Liver (tissue), 9 donors: ENCODE data around the gene NOTCH4. TPM values are rescaled to one million over a fixed set of nuclear protein-coding genes. Genes with fewer than 3 reads are reported as not detected.

Experiments used
- DNase-seq: peaks from one replicate; pipeline ENCODE4 v3.0.0-alpha.2; 2017; ENCODE audit warnings: low spot score
- H3K27ac ChIP-seq, 2 donors: one replicate each; pipeline ENCODE4 v1.7.0; 2013; ENCODE audit warnings: inconsistent platforms in 2 of 2, low read length in 2 of 2, control low read depth in 1 of 2, low read depth in 1 of 2, mild to moderate bottlenecking in 1 of 2
- H3K27me3 ChIP-seq, 4 donors: one replicate each; pipeline versions ENCODE4 v1.6.1 to v1.7.0; 2013; ENCODE audit warnings: low read length in 3 of 4, inconsistent platforms in 1 of 4, mild to moderate bottlenecking in 1 of 4, moderate library complexity in 1 of 4; ENCODE audit not compliant: control insufficient read depth in 4 of 4, insufficient read depth in 4 of 4
- H3K36me3 ChIP-seq, 4 donors: one replicate each; pipeline versions ENCODE4 v1.6.1 to v1.7.0; 2013; ENCODE audit warnings: low read length in 3 of 4, mild to moderate bottlenecking in 3 of 4, low read depth in 1 of 4, moderate library complexity in 1 of 4; ENCODE audit not compliant: control insufficient read depth in 4 of 4, insufficient read depth in 3 of 4
- H3K4me1 ChIP-seq, 4 donors: one replicate each; pipeline versions ENCODE4 v1.6.1 to v1.7.0; 2013; ENCODE audit warnings: low read length in 3 of 4, mild to moderate bottlenecking in 3 of 4, moderate library complexity in 1 of 4; ENCODE audit not compliant: control insufficient read depth in 4 of 4, insufficient read depth in 4 of 4
- H3K4me3 ChIP-seq, 3 donors: one replicate each; pipeline versions ENCODE4 v1.6.1 to v1.7.0; 2013; ENCODE audit warnings: low read length in 3 of 3, control low read depth in 1 of 3, low read depth in 1 of 3, mild to moderate bottlenecking in 1 of 3
- H3K9ac ChIP-seq, 2 donors: one replicate each; pipeline ENCODE4 v1.7.0; 2013; ENCODE audit warnings: low read length in 2 of 2, mild to moderate bottlenecking in 2 of 2, moderate library complexity in 2 of 2, control low read depth in 1 of 2, low read depth in 1 of 2
- H3K9me3 ChIP-seq, 4 donors: one replicate each; pipeline versions ENCODE4 v1.6.1 to v1.7.0; 2013; ENCODE audit warnings: low read length in 3 of 4; ENCODE audit not compliant: control insufficient read depth in 4 of 4
- ATF3 ChIP-seq: IDR thresholded peaks from 2 replicates; pipeline ENCODE4 v1.6.1; 2016; ENCODE audit warnings: antibody characterized with exemption
- CTCF ChIP-seq: fragments of 150-350 bp; IDR thresholded peaks from 2 replicates; pipeline ENCODE4 v1.5.1; 2017; ENCODE audit warnings: improper control_type of control experiment, low read depth, low read length; ENCODE audit not compliant: missing input control
- EGR1 ChIP-seq, 2 donors: IDR thresholded peaks; 2 replicates each; pipeline ENCODE4 v1.6.1; 2016 to 2018; ENCODE audit warnings: antibody characterized with exemption in 2 of 2, low read depth in 2 of 2
- FOXA1 ChIP-seq: IDR thresholded peaks from 2 replicates; pipeline ENCODE4 v1.6.1; 2016; ENCODE audit warnings: antibody characterized with exemption
- FOXA2 ChIP-seq: IDR thresholded peaks from 2 replicates; pipeline ENCODE4 v1.6.1; 2016; ENCODE audit warnings: antibody characterized with exemption
- GABPA ChIP-seq, 2 donors: IDR thresholded peaks in 1 of 2; conservative IDR thresholded peaks in 1 of 2; 2 replicates each; pipeline ENCODE4 v1.6.1; 2016; ENCODE audit warnings: antibody characterized with exemption in 2 of 2, mild to moderate bottlenecking in 1 of 2, moderate library complexity in 1 of 2
- HNF4A ChIP-seq, 2 donors: conservative IDR thresholded peaks; 2 replicates each; pipeline ENCODE4 v1.6.1; 2016; ENCODE audit warnings: antibody characterized with exemption in 2 of 2, mild to moderate bottlenecking in 2 of 2
- HNF4G ChIP-seq: IDR thresholded peaks from 2 replicates; pipeline ENCODE4 v1.6.1; 2016; ENCODE audit warnings: antibody characterized with exemption
- JUND ChIP-seq, 2 donors: IDR thresholded peaks; 2 replicates each; pipeline ENCODE4 v1.6.1; 2016; ENCODE audit warnings: antibody characterized with exemption in 2 of 2
- MAX ChIP-seq: IDR thresholded peaks from 2 replicates; pipeline ENCODE4 v1.6.1; 2016; ENCODE audit warnings: antibody characterized with exemption
- NR2F2 ChIP-seq: IDR thresholded peaks from 2 replicates; pipeline ENCODE4 v1.6.1; 2016; ENCODE audit warnings: antibody characterized with exemption
- RAD21 ChIP-seq, 2 donors: IDR thresholded peaks; 2 replicates each; pipeline ENCODE4 v1.6.1; 2016; ENCODE audit warnings: antibody characterized with exemption in 2 of 2, mild to moderate bottlenecking in 2 of 2
- REST ChIP-seq: IDR thresholded peaks from 2 replicates; pipeline ENCODE4 v1.6.1; 2016; ENCODE audit warnings: antibody characterized with exemption, mild to moderate bottlenecking
- RXRA ChIP-seq, 2 donors: IDR thresholded peaks; 2 replicates each; pipeline ENCODE4 v1.6.1; 2017 to 2018; ENCODE audit warnings: antibody characterized with exemption in 2 of 2, mild to moderate bottlenecking in 1 of 2
- SP1 ChIP-seq: IDR thresholded peaks from 2 replicates; pipeline ENCODE4 v1.6.1; 2018; ENCODE audit warnings: antibody characterized with exemption, mild to moderate bottlenecking
- TAF1 ChIP-seq: conservative IDR thresholded peaks from 2 replicates; pipeline ENCODE4 v1.6.1; 2016; ENCODE audit warnings: antibody characterized with exemption, mild to moderate bottlenecking
- YY1 ChIP-seq: IDR thresholded peaks from 2 replicates; pipeline ENCODE4 v1.6.1; 2016; ENCODE audit warnings: antibody characterized with exemption, mild to moderate bottlenecking
- ZBTB33 ChIP-seq: IDR thresholded peaks from 2 replicates; pipeline ENCODE4 v1.6.1; 2016; ENCODE audit warnings: antibody characterized with exemption
- WGBS: extraction: QIAGEN DNeasy Blood & Tissue Kit; methylation state at CpG from one replicate; pipeline ENCODE4 v1.1.7; 2013; 5-methylcytosine and 5-hydroxymethylcytosine counted together
- polyA plus RNA-seq, 2 donors: library from polyadenylated mRNA; stranded (reverse) in 1 of 2; unstranded in 1 of 2; fragments of 200-250 nt in 1 of 2; fragments of >200 nt in 1 of 2; fragmentation: Nextera tagmentation in 1 of 2; extraction: Ambion mirVana in 1 of 2; gene quantifications; one replicate each; pipeline versions ENCODE4 v1.2.1 to v1.2.3, GENCODE V29; 2013 to 2015
- total RNA-seq, 2 donors: library from RNA; depleted of rRNA; stranded (reverse); fragments of >200 nt; gene quantifications; one replicate each; pipeline ENCODE4 v1.2.3, GENCODE V29; 2014
- donor health status: healthy.
- donor health status: healthy.
- donor health status: healthy.
- donor health status: healthy.
- donor health status: healthy.

Gene NOTCH4
- total and polyA plus RNA-seq, 4 donors = 2.6 to 15.1 (median 8.8) TPM

- Histone ChIP-seq H3K27me3 (no peaks in the 10 kb centered on the region), H3K9ac (no peak overlapping the region), H3K36me3 (peaks cover 7 to 11% (median 10%) of the 10 kb centered on the region in 4 donors), H3K4me1 (peaks cover 6 to 24% (median 13%) of the 10 kb centered on the region in 4 donors), H3K9me3 (no peaks in the 10 kb centered on the region), H3K4me3 (no peak overlapping the region), H3K27ac (no peak overlapping the region)
- no peak for TF ChIP-seq RXRA (IDR thresholded peaks at IDR 0.05)
- no peak for TF ChIP-seq ZBTB33
- TF ChIP-seq GABPA (IDR thresholded peaks at IDR 0.05 in 1 of 2, conservative IDR thresholded peaks at IDR 0.05 in 1 of 2) = no peak
- no peak for TF ChIP-seq RAD21 (IDR thresholded peaks at IDR 0.05)
- TF ChIP-seq HNF4A (conservative IDR thresholded peaks at IDR 0.05) = no peak
- no peak for TF ChIP-seq SP1
- TF ChIP-seq JUND (IDR thresholded peaks at IDR 0.05) = no peak
- no peak for TF ChIP-seq EGR1 (IDR thresholded peaks at IDR 0.05; ENCODE audit: low read depth in 2 of 2)
- TF ChIP-seq FOXA1 = no peak
- no peak for DNase-seq
Measured at GRCh38 chr6:32158052-32158451, 65.8 kb downstream of the NOTCH4 start.

GRCh38 chr6:32156891-32157290 is 67.0 kb downstream of the NOTCH4 start:
- DNase-seq = no peak
- no peak overlapping the region for H3K27ac ChIP-seq
- H3K36me3 ChIP-seq = peaks cover 3 to 11% (median 10%) of the 10 kb centered on the region in 4 donors
- peaks cover 6 to 26% (median 13%) of the 10 kb centered on the region in 4 donors for H3K4me1 ChIP-seq
- 94% methylated on average over 9 of the region's 9 CpGs for WGBS
- no peak overlapping the region for H3K4me3 ChIP-seq
- H3K9ac ChIP-seq = no peak overlapping the region
- no peak for TF ChIP-seq RXRA (IDR thresholded peaks at IDR 0.05)
- no peak for TF ChIP-seq YY1
- TF ChIP-seq FOXA1 = no peak
- TF ChIP-seq MAX = no peak
- no peak for TF ChIP-seq REST
- TF ChIP-seq HNF4G = no peak
- TF ChIP-seq FOXA2 = no peak
- TF ChIP-seq RAD21 (IDR thresholded peaks at IDR 0.05) = no peak
- no peak for TF ChIP-seq CTCF
- no peak for TF ChIP-seq ZBTB33
- TF ChIP-seq NR2F2 = no peak
- no peak for TF ChIP-seq EGR1 (IDR thresholded peaks at IDR 0.05; ENCODE audit: low read depth in 2 of 2)
- no peak for TF ChIP-seq ATF3
- TF ChIP-seq GABPA (IDR thresholded peaks at IDR 0.05 in 1 of 2, conservative IDR thresholded peaks at IDR 0.05 in 1 of 2) = no peak
- TF ChIP-seq JUND (IDR thresholded peaks at IDR 0.05) = no peak
- TF ChIP-seq TAF1 = no peak
- H3K9me3 ChIP-seq = no peaks in the 10 kb centered on the region
- H3K27me3 ChIP-seq = no peaks in the 10 kb centered on the region
